ENCODE data around the gene PTGFRN. TPM values are rescaled to one million over a fixed set of nuclear protein-coding genes. Genes with fewer than 3 reads are reported as not detected.

The PTGFRN gene
- total RNA-seq, 1 donor from 2014 or later = 86.9 TPM

DNA sequence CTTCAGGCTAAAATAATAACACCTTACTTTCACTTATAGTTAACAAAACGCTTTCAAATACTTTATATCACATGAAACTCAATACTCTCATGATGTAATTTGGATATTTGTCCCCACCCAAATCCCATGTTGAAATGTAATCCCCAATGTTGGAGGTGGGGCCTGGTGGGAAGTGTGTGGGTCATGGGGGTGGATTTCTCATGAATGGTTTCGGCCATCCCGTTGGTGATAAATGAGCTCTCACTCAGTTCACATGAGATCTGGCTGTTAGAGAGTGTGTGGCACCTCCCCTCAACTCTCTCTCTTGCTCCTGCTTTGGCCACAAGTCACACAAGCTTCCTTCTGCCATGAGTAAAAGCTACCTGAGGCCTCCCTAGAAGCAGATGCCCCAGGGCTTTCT lies 22.5 kb upstream of the PTGFRN start:
- DNase-seq (ENCODE audit: extremely low read depth, low read depth, low spot score) = no peak

DNA sequence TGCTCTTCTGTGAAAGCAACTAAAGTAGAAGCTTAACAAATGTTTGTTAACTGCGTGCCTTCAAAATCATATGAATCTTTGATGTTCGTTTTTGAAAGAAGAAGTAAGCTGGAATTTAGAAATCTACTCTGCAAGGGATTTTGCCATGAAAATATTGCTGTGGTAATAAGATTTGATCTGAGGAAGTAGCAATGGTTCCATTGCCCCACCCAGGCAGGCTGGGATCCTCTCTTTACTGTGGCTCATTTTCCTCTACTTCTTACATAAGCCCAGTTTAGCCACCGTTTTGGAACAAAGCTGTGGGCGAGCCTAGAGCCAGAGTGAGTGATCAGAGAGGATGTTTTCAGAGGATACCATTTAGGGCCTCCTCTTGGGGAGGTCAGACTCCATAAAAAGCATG lies 20.3 kb upstream of the PTGFRN start:
- DNase-seq (ENCODE audit: extremely low read depth, low read depth, low spot score) = no peak

DNA sequence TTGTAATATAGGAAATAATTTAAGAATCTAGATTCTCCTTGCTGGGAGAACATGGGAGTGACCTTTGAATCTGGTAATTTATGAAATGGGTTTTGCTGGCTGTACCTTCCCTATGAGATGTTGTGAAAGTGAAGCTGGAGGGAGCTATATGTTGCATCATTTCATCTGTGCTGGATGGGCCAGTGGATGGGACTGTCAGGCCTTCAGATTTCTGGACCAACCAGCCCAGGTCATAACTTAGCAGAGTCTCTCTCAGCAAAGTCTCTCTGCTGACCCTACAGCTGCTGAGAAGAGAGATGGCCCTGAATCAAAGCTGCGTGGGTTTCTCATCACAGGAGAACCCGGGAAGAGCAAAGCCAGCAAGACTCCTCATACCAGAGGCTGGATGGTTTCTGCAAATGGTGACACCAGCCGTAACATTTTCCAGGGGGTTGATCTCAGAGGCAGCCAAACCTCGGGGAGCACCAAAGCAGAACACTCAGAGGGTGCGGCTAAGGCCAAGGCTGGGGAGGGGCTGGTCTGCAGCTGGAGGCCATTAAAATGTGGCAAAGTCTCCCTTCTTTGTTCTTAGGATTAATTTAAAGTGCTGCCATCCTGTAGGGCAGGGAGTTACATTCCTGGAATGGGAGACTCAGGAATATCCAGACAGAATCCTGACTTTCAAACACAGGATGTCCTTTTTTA lies 18.2 kb upstream of the PTGFRN start:
- no peak for DNase-seq (ENCODE audit: extremely low read depth, low read depth, low spot score)

DNA sequence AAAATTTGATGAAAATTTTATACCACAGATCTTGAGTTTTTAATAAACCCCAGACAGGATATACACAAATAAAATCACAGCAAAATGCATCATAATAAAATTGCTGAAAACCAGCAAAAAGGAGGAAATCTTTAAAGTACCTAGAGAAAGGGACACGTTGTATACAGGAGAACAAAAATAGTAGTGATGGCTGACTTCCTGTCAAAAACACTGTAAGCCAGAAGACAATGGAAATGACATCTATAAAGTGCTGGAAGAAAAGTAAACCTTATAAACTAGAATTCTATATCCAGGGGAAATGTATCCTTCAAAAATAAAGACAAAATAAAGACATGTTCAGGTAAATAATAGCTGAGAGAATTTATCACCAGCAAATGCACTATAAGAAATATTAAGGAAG lies 14.6 kb upstream of the PTGFRN start:
- DNase-seq (ENCODE audit: extremely low read depth, low read depth, low spot score) = no peak

DNA sequence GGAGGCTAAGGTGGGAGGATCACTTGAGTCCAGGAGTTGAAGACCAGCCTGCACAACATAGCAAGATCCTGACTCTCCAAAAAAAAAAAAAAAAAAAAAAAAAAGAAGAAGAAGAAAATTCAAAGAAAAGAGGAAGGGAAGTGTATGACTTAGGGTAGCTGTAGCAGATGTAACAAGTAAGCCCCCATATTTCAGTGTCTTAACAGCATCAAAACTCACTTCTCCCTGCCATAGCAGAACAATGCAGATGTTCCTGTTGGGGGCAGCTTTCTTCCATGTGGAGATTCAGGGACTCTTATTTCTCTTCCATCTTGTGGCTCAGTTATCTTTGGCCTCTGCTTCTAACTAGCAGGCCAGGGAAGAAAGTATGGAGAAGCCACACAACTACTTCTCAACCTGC lies 10.2 kb upstream of the PTGFRN start:
- no peak for DNase-seq (ENCODE audit: extremely low read depth, low read depth, low spot score)

DNA sequence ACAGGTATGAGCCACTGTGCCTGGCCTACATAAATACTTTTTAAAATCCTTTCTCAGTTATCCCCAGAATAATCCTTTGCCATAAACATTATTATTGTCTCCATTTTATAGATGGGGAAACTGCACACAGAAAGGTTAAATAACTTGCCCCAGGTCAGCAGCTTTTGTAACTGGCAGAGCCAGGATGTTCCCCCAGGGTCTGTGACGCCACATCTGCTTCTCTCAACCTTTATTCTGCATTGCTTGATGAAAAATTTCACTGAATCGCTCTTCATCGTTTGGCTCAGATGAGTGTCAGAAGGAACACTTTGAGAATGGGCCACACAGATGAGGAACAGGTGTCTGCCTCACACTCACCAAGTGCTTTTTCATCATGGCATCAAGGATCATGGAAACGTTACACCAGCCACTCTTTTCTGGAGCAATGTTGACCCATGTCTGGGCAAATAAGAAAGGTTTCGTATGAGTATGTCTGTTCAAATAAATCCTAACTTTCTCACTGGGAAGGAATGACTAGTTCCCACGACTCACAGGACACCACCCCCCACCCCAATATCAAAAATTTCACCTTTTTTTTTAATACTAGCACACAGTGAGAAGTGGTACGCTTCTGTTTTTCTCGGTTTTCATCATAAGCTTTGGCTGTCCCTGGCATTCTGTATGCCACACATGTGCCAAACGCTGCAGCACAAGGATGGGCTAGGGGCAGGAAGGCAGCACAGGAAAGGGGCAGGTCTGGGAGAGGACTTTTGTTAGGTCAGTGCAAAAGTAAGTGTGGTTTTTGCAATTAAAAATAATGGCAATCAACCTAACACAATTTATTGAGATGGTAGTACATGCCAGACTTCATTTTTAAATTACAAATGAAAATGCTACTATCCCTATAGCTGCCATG lies 9.0 kb upstream of the PTGFRN start:
- DNase-seq (ENCODE audit: extremely low read depth, low read depth, low spot score) = no peak

DNA sequence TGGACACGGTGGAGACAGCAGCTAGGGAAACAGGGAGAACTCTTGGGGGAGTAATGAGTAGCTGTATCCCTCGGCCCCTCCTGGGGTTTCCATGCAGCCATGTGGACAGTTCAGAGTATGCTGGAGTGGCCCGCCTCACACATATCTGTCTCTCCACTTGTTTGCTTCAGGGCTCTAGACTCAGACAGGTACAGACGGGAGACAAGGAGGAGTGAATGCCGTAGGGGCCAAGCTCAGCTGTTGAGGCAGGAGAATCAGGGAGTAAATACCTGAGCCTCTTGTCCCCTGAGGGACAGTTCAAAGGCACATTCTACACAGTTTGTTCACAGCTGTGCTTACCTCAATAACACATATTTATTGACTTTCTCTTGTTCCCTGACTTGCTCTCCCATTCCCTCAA lies 7.7 kb upstream of the PTGFRN start:
- no peak for DNase-seq (ENCODE audit: extremely low read depth, low read depth, low spot score)

DNA sequence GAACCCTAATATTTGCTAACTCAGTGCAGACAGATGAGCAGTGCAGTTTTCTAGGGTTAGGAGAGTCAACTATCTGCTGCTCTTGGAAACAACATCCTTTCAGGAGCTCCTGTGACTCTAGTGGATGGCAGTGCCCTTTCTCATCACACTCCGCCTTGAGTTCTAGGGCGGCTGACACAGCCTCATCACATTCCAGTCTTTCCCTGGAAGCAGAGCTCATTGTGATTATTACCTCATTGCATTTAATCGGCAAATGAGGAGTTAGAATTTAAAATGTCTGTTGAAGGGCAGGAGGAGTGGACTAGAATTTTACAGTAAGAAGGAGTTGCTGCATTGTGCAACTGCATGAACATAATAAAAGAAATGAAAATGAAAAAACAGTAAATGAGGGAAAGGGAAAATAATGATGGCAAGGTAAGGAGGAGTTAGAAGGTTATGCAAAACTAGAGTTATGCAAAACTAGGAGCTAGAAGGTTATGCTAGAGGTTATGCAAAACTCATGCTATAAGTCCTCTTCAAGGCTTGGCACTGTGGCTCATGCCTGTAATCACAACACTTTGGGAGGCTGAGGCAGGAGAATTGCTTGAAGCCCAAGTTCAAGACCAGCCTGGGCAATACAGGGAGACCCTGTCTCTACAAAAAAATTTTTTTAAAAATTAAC lies 6.9 kb upstream of the PTGFRN start:
- DNase-seq (ENCODE audit: extremely low read depth, low read depth, low spot score) = no peak

DNA sequence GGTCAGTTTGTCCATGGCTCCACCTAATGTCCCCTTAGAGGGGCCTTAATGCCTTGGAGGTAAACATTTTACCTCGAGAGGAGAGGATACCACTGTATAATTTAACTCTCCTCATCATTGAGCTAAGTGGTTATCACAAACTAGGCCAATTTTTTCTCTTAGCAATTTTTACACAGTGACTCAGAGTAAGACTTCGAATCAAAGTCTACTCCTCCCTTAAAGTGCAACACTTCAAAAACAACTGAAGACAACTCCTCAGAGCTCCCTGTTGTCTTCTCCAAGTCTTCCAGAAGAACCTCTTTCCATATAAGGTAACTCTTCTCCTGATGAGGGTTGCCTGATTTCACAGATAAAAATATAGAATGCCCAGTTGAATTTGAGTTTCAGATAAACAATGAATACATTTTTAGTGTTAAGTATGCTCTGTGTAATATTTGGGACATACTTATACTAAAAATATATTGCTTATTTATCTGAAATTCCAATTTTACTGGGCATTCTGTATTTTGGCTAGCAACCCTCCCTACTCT lies 4.9 kb upstream of the PTGFRN start:
- no peak for DNase-seq (ENCODE audit: extremely low read depth, low read depth, low spot score)

DNA sequence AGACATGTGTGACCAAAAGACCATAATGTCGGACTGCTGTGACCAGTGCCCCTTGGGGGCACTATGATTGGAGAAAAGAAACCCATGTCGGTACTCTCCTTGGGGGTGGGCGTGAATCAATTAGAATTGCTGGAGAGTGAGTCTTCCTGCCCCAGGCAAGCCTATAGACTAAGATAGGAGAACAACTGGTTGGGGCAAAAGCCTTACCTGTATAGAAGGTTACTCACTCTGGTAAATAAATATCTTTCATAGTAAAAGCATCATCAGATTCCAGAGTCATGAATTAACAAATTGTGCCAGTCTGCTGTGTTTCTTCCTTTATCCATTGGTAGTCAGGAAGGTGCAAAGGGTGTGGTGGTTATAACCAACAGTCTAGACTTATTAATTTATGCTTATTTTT lies 2.9 kb upstream of the PTGFRN start:
- DNase-seq (ENCODE audit: extremely low read depth, low read depth, low spot score) = no peak

DNA sequence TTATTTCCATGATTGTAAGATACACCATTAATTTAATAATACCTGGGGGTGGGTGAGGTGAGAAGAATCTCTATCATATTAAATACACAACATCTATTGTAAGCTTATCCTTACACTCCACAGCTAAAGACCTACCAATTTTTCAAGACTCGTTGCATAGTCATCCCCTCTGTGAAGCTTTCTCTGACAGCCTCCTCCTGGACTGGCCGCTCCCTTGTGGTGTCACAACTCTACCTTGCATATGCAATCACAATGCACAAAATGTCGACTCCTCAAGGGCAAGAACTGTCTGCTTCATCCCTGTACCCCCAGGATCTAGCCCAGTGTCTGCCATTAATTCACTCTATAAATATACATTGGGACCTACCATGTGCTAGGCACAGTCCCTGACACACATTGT lies 2.4 kb upstream of the PTGFRN start:
- no peak for DNase-seq (ENCODE audit: extremely low read depth, low read depth, low spot score)

DNA sequence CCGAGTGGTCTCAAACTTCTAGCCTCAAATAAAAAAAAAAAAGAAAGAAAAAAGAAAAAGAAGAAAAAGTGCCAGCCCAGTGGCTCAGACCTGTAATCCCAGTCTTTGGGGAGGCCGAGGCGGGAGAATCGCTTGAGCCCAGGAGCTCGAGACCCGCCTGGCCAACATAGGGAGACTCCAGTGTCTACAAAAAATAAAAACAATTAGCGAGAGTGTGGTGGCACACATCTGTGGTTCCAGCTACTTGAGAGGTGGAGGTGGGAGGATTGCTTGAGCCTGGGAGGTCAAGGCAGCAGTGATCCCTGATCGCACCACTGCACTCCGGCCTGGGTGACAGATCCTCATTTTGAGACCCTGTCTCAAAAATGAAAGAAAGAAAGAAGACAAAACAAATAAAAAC lies 1.4 kb upstream of the PTGFRN start:
- no peak for DNase-seq (ENCODE audit: extremely low read depth, low read depth, low spot score)

DNA sequence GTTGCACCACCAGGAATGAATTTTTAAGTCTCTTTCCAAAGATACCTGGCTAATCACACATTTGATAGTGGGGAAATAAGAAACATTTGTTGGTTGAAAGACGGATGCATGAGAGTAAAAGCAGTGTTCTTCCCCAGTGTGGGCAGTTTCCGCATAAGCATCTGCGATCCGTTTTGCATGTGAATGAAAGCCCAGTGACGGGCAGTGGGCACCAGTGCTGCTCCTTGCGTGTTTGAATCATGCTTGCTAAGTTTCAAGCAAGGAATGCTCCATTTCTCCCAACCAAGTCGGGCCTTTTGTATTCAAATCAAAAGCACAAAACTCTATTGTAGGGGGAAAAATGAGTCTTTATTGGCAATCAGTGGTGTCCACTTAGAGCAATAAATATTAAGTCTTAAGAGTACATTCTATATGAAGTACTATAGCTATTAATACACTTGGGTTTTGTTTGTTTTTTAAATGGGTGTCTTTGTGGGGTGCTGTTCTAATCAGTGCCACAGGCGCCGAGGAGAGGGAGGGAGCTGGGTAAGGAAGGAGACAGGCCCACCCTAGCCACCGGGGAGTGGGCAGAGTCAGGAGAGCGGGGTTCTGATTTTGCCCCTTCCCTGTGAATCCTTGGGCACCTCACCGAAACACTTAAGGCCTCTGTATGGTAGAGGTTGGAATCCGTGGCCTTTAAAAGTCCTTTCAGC lies 750 bp upstream of the PTGFRN start:
- DNase-seq (ENCODE audit: extremely low read depth, low read depth, low spot score) = no peak

DNA sequence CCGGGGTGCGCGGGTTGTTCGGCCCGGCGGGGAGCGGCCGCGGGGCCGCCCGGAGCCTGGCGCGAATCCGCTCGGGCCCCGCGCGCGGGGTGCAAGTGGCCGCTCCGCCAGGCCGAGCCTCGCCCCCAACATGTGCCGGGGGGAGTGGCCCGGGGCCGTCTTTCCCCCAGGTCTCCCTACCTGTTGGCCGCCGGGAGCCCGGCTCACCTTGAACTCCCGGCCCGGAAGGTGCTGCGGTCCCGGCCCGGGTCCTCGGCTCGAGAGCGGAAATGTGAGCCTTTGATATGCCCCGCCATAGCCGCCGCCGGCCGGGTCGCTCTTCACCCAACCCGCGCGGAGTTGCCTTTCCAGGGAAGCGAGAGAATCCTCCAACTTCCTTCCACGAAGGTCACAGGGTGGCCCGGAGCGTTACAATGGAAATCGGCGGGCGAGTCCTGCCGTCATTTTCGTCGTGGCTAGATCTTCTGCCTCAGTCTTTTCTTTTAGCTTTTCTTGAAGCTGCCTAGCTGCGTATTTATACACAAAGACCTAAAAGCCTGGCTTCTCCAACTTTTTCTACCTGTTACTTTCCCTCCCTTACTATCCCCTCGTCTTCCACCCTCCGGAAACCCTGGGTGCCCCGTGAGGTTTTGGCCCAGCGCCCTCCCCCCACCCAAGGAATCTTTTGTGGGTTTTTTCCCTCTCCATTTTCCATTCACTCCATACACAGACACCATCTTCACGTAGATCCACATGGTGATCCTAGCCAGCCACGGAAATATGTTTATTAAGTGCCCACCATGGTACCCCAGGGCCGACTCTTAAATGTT lies 867 bp downstream of the PTGFRN start:
- DNase-seq (ENCODE audit: extremely low read depth, low read depth, low spot score) = no peak

DNA sequence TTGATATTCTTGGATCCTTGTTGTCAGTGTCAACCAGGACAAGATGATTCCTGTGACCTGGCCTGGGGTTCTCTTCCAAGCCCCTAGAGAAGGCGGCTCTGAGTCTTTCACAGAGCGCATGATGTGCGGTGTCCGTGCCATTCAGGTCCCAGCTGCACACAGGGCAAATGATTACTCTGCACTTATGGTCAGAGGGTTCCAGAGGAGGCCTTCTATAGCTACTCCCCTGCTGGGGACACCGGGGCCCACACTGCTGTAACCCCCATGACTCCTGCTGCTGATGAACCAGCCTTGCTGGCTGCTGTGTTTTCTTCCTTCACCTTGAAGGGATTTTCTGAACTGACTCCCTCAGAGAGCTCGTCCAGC lies 1.5 kb downstream of the PTGFRN start:
- no peak for DNase-seq (ENCODE audit: extremely low read depth, low read depth, low spot score)

DNA sequence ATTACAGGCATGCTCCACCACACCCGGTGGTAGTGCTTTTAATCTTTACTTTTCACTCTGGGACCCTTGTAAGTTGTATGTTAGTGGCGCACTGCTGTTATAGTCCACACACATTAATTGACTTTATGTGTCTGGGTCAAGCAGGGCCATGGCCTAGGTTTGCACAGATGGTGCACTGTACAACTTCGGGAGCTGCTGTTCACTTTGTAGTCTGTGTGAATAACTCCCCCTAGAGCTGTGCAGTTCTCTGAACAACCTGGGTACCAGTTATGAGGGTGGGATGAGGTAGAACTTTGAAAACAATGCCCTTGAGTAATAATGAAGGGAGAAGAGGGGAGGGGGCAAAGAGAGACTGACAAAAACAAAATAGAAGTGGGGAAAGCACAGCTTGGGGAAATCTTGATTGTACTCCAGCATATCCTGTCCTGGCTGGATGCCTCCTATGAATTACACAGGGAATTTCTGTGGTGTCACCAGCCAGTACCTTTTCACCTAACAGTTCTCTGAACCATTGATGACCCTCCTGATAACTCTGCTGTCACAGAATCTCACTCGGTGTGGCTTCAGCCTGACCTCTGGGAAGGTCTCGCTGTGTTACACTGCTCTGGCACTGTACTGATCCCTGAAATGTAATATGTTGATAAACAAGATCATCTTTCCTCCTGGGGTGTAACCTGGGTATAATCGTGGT lies 2.2 kb downstream of the PTGFRN start:
- no peak for DNase-seq (ENCODE audit: extremely low read depth, low read depth, low spot score)

DNA sequence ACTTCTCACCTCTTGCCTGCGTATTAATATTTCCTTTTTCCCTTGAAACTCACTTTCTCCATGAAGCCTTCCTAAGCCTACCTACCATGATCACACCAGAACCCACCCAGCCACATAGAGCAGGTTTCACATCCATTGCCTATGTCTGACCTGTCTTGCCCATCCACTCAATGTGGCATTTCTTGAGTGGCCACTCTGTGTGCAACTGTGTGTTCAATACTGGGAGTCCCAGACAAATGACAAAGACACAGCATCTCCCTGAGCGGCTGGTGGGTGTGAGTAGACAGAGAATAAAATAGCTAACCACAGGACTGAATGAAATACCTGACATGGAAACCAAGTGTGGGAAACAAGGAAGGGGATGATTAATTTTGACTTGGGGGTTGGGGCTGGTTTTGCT lies 3.1 kb downstream of the PTGFRN start:
- DNase-seq (ENCODE audit: extremely low read depth, low read depth, low spot score) = no peak

DNA sequence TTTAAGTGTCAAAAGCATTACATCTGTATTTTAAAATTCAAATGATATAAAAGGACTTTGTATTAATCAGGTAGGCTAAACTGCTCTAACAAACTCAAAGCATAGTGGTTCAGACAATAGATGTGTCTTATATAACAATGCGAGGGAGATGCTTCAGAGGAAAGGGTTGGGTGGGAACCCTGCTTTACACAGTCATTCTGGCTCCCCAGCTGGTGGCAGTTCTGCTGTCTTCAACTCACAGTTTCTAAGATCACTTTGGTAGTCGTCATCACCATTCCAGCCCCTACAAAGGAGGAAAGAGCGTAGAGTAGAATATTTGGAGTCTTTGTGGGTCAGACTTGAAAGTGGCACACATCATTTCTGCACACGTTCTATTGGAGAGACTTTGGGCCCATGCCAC lies 4.2 kb downstream of the PTGFRN start:
- no peak for DNase-seq (ENCODE audit: extremely low read depth, low read depth, low spot score)

DNA sequence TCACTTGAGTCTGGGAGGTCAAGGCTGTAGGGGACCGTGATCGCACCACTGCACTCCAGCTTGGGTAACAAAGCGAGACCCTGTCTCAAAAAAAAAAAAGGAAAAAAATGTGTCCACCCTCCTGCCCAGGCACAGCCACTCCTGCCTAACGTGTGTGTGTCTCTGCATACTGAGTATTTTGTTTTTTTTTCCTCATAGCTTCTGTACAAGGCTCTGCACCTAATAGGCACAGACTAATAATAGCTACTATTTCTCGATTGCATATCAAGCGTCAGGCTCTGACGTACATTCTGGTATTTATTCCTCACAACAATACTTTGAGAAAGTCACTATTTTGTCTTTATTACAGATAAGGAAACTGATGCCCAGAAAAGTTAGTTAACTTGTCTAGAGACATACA lies 5.0 kb downstream of the PTGFRN start:
- DNase-seq (ENCODE audit: extremely low read depth, low read depth, low spot score) = no peak

Data from glomerular endothelial cell (primary cell).